Myocyte (in vitro differentiated cells): Measurements from ENCODE around the gene SLC7A5. TPM values are rescaled to one million over a fixed set of nuclear protein-coding genes. Genes with fewer than 3 reads are reported as not detected.
"Not testable (repeated sequence)": the region's sequence is repeated elsewhere in the genome, so short reads cannot be mapped to it uniquely, and the experiment has no call there.

Experiments used
- DNase-seq: peaks from one replicate; pipeline ENCODE4 v3.0.0-alpha.2; 2012; ENCODE audit warnings: low read depth
- microRNA-seq: library from miRNA; unstranded; fragments of <30 nt; microRNA quantifications from one replicate; pipeline ENCODE4, GENCODE V29; 2016
- total RNA-seq: library from RNA; depleted of rRNA; stranded (reverse); fragments of >200 nt; gene quantifications from 2 replicates; pipeline ENCODE4 v1.2.3, GENCODE V29; 2014

Gene SLC7A5
- total RNA-seq, 1 donor from 2014 or later, result 48.6 TPM

GRCh38 chr16:87801679-87802259 lies 67.5 kb downstream of the SLC7A5 start:
- DNase-seq, result no peak

- peak; percentile 39 for DNase-seq
Measured at GRCh38 chr16:87800497-87800896, 68.8 kb downstream of the SLC7A5 start.

GRCh38 chr16:87795336-87795735 lies 74.0 kb downstream of the SLC7A5 start:
- no peak for DNase-seq

- no peak for DNase-seq
Measured at GRCh38 chr16:87794485-87795078, 74.7 kb downstream of the SLC7A5 start.

GRCh38 chr16:87792205-87792565 lies 77.1 kb downstream of the SLC7A5 start:
- no peak for DNase-seq

- DNase-seq, result no peak
Measured at GRCh38 chr16:87791295-87792204, 77.8 kb downstream of the SLC7A5 start.

GRCh38 chr16:87790292-87791100 lies 78.8 kb downstream of the SLC7A5 start:
- DNase-seq, result peak; percentile 97

- DNase-seq, result peak; percentile 96
Measured at GRCh38 chr16:87789437-87790291, 79.6 kb downstream of the SLC7A5 start.

- not testable (repeated sequence) for DNase-seq
Measured at GRCh38 chr16:87788730-87789436, 80.4 kb downstream of the SLC7A5 start.

- not testable (repeated sequence) for DNase-seq
Measured at GRCh38 chr16:87787451-87788091, 81.7 kb downstream of the SLC7A5 start.

- peak; percentile 85 for DNase-seq
Measured at GRCh38 chr16:87784812-87785211, 84.5 kb downstream of the SLC7A5 start.

GRCh38 chr16:87782033-87782432 lies 87.3 kb downstream of the SLC7A5 start:
- no peak for DNase-seq

GRCh38 chr16:87780385-87780989 lies 88.8 kb downstream of the SLC7A5 start:
- no peak for DNase-seq

Small RNA genes lying within 50 kb of the gene (microRNA-seq; reads per million reads assigned to microRNA genes)
- gene MIR6775, result not detected

Other genes with a start within 250 kb of the SLC7A5 start
- 24.4 and 27.1 TPM in 2 replicates for gene KLHDC4, start 103.5 kb downstream of the SLC7A5 start, total RNA-seq
- gene CA5A, start 67.0 kb upstream of the SLC7A5 start, total RNA-seq, result not detected in 2 replicates
- 16.5 and 19.7 TPM in 2 replicates for gene BANP, start 81.9 kb upstream of the SLC7A5 start, total RNA-seq